G401.6 (cell line): Measurements from ENCODE around the gene CDH22.

ENCODE experiments used
- FAIRE-seq: peaks from 2 replicates; lab custom pipeline; 2012; peaks lifted over from hg19 to GRCh38; lab: Jason Lieb, UNC

The CDH22 gene

GRCh38 chr20:46139908-46140482 lies 168.3 kb downstream of the CDH22 start:
- no peak for FAIRE-seq

- no peak for FAIRE-seq
Observed at GRCh38 chr20:46139266-46139889, 168.9 kb downstream of the CDH22 start.

- FAIRE-seq = no peak
Observed at GRCh38 chr20:46137816-46138215, 170.5 kb downstream of the CDH22 start.

DNA sequence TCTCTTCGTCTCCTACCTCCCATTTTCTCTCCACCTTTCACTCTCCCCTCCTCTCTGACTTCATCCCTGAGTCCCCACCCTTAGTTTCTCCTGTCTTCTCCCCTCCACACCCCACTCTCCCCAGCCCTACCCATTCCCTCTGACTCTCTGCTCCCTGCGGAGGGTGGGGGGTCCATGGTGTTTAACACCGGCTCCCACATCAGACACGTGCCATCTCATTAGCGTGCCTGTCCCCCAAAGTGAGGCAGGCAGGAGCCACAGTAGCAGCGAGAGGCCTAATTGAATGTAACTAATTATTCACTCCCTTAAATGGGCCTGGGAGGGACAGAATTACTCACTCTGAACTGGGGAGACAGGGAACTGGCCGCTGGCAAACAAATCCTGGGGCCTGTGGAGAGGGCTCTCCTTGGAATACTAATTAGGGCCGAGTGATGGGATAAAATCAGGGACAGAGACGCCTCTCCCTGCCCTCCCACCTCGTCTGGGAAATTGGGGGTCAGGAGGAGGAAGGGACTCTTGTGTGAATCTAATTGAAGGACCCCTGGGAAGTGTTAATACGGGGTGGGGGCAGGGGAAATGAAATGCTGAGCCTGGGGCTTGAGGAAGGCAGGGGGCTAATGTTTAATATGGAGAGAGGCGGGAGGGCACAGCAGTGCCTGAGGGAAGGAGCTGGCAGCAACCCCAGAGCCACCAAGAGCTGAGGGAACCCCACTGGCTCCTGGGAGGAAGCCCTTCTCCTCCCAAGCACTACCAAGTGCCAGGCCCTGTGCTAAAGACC lies 172.3 kb downstream of the CDH22 start:
- FAIRE-seq = no peak

DNA sequence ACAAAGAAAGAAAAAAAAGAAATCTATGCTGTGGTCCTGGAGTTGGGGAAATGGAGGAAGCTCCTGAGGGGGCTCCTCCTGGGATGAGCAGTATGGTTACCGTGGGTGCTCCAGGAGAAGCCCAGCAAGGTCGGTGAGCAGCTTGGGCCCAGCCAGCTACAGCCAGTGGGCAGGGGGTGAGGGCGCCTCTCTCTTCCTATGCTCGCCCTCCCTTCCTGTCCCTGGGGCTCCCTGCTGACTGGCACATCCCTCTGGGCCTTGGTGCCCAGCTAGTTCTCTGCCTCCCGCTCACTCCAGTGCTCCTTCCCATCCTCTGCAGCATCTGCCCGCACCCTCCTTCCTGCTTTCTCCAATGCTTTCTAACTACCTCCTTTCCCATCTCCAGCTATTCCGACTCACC lies 173.6 kb downstream of the CDH22 start:
- no peak for FAIRE-seq

DNA sequence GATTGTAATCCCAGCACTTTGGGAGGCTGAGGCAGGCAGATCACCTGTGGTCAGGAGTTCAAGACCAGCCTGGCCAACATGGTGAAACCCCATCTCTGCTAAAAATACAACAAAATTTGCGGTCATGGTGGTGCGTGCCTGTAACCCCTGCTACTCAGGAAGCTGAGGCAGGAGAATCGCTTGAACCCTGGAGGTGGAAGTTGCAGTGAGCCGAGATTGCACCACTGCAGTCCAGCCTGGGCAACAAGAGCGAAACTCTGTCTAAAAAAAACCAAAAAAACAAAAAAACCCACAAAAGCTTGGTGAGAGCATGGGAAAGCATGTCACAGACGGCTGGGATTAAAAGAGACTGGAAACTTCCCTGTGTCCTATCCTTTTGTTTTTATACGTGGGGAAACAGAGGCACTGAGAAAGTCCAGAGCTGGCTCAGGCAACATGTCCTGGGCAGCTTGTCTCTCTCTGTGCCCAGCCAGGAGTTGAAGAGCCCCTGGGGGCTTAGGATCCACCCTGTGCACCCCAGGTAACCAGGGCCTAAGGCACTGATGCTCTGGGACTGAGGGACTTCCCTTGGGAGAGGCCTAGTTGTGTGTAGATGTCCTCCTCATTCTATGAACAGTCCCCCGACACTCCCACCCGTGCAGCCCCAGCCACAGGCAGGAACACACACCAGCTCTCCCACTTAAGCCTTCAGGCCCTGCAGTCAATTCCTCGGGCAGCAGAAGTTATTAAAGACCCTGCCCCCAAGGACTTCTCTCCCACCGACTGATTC lies 174.2 kb downstream of the CDH22 start:
- no peak for FAIRE-seq

DNA sequence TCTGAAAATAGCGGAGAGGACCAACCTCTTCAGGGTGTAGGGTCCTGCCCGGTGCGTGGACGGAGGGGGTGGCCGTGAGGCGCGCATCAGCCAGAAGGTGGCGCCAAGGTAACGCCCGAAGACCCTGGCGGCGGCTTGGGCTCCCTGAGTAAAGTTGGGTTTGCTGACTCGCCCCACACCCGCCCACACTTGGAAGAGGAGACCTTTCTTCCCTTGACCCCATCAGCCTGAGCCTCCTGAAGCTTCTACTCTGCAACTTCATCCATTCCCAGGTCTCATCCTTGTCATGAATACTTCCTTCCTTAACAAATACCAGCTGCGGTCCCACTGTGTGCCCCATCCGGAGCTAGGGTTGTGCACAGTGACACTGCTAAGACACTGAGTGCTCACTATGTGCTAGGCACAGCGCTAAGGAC lies 175.6 kb downstream of the CDH22 start:
- no peak for FAIRE-seq

DNA sequence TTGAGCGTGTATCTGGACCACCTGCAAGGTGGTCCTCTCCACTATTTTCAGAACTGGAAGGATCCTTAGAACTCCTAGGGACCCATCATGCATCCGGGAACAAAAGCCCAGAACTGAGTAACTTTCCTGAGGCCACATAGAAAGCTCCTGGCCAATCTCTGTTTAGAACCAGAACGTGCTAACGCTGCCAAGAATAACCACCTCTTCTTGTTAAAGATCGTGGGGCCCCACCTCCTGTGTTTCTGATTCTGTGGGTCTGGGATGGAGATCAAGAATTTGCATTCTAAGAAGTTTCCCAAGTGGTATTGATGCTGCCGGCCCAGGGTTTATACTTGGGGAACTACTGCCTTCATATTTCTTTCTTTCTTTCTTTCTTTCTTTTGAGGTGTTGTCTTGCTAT lies 176.9 kb downstream of the CDH22 start:
- FAIRE-seq = no peak

DNA sequence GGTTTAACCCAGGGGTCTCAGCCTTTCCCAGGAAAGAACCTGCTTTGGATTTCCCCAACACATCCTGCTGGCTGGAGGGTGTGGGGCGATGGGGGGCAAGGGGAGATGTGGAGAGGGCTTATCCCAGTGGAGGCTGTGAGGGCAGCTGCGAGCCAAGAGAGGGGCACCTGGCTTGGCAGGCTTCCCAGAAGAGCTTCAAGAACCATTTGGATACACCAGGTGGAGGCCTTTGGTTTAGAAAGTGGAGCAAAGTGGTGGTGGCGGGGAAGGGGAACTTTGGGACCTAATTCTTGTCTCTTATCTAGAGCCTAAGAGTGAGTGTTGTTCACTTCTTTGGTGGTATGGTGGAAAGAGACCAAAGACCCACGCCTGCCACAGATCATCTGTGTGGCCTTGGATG lies 177.8 kb downstream of the CDH22 start:
- no peak for FAIRE-seq

DNA sequence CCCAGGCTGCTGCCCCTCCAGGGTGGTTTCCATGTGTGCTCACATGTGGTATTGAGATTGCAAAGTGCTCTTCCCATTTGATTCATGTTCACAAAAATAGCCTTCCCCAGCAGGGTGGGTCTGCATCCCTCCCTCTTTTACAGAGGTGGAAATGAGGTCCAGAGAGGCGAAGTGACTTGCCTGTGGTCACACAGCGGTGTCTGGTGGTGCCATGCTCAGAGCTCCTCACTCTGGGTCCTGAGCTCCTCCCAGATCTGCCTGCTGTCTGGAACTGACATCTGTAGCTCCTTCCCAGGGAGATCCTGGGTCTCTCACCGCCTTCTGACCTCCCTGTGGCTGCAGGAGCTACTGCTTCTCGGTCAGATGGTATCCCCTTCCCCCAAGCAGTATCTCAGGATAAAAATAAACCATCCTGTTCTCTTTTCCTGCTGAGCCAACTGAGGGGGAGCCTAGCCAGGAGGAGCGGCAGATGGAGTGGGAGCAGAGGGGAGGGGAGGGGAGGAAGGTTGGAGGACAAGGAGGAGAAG lies 178.3 kb downstream of the CDH22 start:
- no peak for FAIRE-seq

- FAIRE-seq = no peak
Observed at GRCh38 chr20:46128310-46129151, 179.8 kb downstream of the CDH22 start.

DNA sequence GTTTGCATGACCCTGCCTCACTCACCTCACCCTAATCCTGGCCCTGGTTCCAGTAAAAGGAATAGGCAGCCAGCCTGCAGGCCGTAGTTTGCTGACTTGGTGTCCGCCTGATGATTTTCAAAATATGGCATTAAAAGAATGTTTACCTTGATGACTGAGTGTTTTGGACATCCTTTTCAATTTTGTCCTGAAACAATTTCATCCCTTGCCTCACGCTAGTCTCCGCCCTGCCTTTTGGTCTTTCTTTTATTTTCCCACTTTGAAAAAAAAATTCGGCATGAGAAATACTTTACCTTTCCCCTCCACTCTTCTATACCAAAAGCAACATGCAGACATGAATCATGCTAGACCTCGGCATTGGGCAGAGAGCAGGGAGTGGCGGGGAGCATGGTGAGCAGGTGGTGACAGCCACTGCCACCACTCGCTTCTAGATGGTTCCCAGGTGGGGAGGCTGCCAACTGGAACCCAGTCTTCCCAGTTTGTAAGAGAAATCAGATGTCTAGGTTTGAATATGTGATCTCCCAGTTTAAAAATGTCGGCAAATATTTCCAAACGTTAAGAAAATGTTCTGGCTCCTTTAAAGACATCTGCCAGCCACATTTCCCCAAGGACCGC lies 180.8 kb downstream of the CDH22 start:
- FAIRE-seq = no peak

GRCh38 chr20:46126440-46127056 lies 181.8 kb downstream of the CDH22 start:
- no peak for FAIRE-seq
